ENCODE results near the gene PRKN.

- TF ChIP-seq, protein P1, sequence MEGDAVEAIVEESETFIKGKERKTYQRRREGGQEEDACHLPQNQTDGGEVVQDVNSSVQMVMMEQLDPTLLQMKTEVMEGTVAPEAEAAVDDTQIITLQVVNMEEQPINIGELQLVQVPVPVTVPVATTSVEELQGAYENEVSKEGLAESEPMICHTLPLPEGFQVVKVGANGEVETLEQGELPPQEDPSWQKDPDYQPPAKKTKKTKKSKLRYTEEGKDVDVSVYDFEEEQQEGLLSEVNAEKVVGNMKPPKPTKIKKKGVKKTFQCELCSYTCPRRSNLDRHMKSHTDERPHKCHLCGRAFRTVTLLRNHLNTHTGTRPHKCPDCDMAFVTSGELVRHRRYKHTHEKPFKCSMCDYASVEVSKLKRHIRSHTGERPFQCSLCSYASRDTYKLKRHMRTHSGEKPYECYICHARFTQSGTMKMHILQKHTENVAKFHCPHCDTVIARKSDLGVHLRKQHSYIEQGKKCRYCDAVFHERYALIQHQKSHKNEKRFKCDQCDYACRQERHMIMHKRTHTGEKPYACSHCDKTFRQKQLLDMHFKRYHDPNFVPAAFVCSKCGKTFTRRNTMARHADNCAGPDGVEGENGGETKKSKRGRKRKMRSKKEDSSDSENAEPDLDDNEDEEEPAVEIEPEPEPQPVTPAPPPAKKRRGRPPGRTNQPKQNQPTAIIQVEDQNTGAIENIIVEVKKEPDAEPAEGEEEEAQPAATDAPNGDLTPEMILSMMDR (IDR thresholded peaks at IDR 0.05): no peak
- TF ChIP-seq POLR2A (IDR thresholded peaks at IDR 0.05): no peak
- no peak for TF ChIP-seq POLR2AphosphoS5 (IDR thresholded peaks at IDR 0.05; ENCODE audit: insufficient read depth in 1 of 2, low read depth in 1 of 2)
Observed at GRCh38 chr6:162416831-162417537, 310.6 kb downstream of the PRKN start.
